Esophagus muscularis mucosa (tissue), 4 donors: ENCODE measurements around the gene GASK1A. TPM values are rescaled to one million over a fixed set of nuclear protein-coding genes. Genes with fewer than 3 reads are reported as not detected.

ENCODE experiments used
- DNase-seq: peaks from one replicate; pipeline ENCODE4 v3.0.0-alpha.2; 2017; ENCODE audit errors: extremely low spot score
- H3K27ac ChIP-seq, 4 donors: fragments of 200-600 bp; sonication (generic); replicated peaks in 1 of 4; 1 replicate in 3 of 4; 2 replicates in 1 of 4; pipeline ENCODE4 v1.5.1; 2016 to 2019; ENCODE audit warnings: mild to moderate bottlenecking in 1 of 4
- H3K27me3 ChIP-seq, 4 donors: fragments of 200-600 bp; sonication (generic); one replicate each; pipeline versions ENCODE4 v1.5.1 to v1.6.0; 2016 to 2019
- H3K36me3 ChIP-seq, 4 donors: fragments of 200-600 bp; sonication (generic); one replicate each; pipeline ENCODE4 v1.5.1; 2016 to 2019
- H3K4me1 ChIP-seq, 4 donors: fragments of 200-600 bp; sonication (generic); one replicate each; pipeline ENCODE4 v1.5.1; 2016 to 2019
- H3K4me3 ChIP-seq, 4 donors: fragments of 200-600 bp; sonication (generic); 1 replicate in 2 of 4; 2 replicates in 2 of 4; pipeline ENCODE4 v1.5.1; 2016 to 2019; ENCODE audit warnings: mild to moderate bottlenecking in 4 of 4, moderate library complexity in 1 of 4
- H3K9me3 ChIP-seq, 4 donors: fragments of 200-600 bp; sonication (generic); 1 replicate in 3 of 4; 2 replicates in 1 of 4; pipeline ENCODE4 v1.5.1; 2016 to 2019
- CTCF ChIP-seq, 3 experiments: fragments of 200-600 bp in 2 of 3; fragments of 450-650 bp in 1 of 3; sonication (generic) in 2 of 3; IDR thresholded peaks; one replicate each; pipeline ENCODE4 v1.5.1; 2017 to 2019; ENCODE audit warnings: antibody characterized with exemption in 3 of 3, mild to moderate bottlenecking in 2 of 3, moderate library complexity in 1 of 3
- EP300 ChIP-seq: sonication (generic); formaldehyde crosslinking; IDR thresholded peaks from one replicate; pipeline ENCODE4 v1.6.1; 2017; ENCODE audit warnings: antibody characterized with exemption
- POLR2A ChIP-seq: fragments of 450-650 bp; IDR thresholded peaks from one replicate; pipeline ENCODE4 v1.6.1; 2017; ENCODE audit warnings: antibody characterized with exemption, moderate library complexity, mild to moderate bottlenecking, low read depth
- POLR2AphosphoS5 ChIP-seq, 2 donors: sonication (generic); formaldehyde crosslinking; IDR thresholded peaks; one replicate each; pipeline ENCODE4 v1.6.1; 2017; ENCODE audit warnings: antibody characterized with exemption in 2 of 2
- WGBS: methylation state at CpG from one replicate; pipeline ENCODE4 v1.1.5; 2018; 5-methylcytosine and 5-hydroxymethylcytosine counted together
- intact Hi-C: fragments of 100-400 bp; cut with DNase I; formaldehyde crosslinking; loops from one replicate; pipeline ENCODE4 v1.15.1; 2023
- total RNA-seq, 4 donors: library from RNA; depleted of rRNA; stranded (reverse); fragments of >200 nt; gene quantifications; one replicate each; pipeline versions ENCODE4 v1.1.0 to v1.2.1, GENCODE V29; 2016

GASK1A gene
- total RNA-seq, 4 donors from 2014 or later, result 10.2 to 22.1 (median 15.8) TPM

- Histone ChIP-seq H3K4me1 (peaks cover 20 to 55% (median 40%) of the 10 kb centered on the region in 4 donors), H3K27ac (peak overlapping the region; percentile 38 to 65 (median 57)), H3K4me3 (no peak overlapping the region), H3K27me3 (no peaks in the 10 kb centered on the region), H3K36me3 (peaks cover 0 to 1% (median 0%) of the 10 kb centered on the region in 4 donors), H3K9me3 (no peaks in the 10 kb centered on the region)
- TF ChIP-seq CTCF (IDR thresholded peaks at IDR 0.05) (no peak), POLR2AphosphoS5 (IDR thresholded peaks at IDR 0.05) (no peak), POLR2A (no peak), EP300 (no peak)
- 92% methylated on average over 3 of the region's 3 CpGs for WGBS
- intact Hi-C loops, result no loop called here
- DNase-seq, result no peak
Observed at GRCh38 chr3:43090238-43090637, 111.1 kb downstream of the GASK1A start.

GRCh38 chr3:43091481-43091880 lies 112.4 kb downstream of the GASK1A start:
- TF ChIP-seq POLR2AphosphoS5 (IDR thresholded peaks at IDR 0.05) (no peak), CTCF (IDR thresholded peaks at IDR 0.05) (no peak), POLR2A (no peak), EP300 (no peak)
- intact Hi-C loops, result no loop called here
- no peak for DNase-seq
- H3K4me3 ChIP-seq, result no peak overlapping the region
- 99% methylated on average over 4 of the region's 4 CpGs for WGBS
- no peaks in the 10 kb centered on the region for H3K9me3 ChIP-seq
- peak overlapping the region; percentile 38 to 65 (median 57) for H3K27ac ChIP-seq
- H3K4me1 ChIP-seq, result peaks cover 20 to 58% (median 40%) of the 10 kb centered on the region in 4 donors
- H3K36me3 ChIP-seq, result no peaks in the 10 kb centered on the region
- H3K27me3 ChIP-seq, result no peaks in the 10 kb centered on the region

GRCh38 chr3:43093006-43093405 lies 113.9 kb downstream of the GASK1A start:
- no peak for DNase-seq
- WGBS, result 89% methylated on average over 1 of the region's 1 CpG
- Histone ChIP-seq H3K9me3 (no peaks in the 10 kb centered on the region), H3K4me1 (peaks cover 20 to 58% (median 40%) of the 10 kb centered on the region in 4 donors), H3K4me3 (no peak overlapping the region), H3K27me3 (no peaks in the 10 kb centered on the region), H3K27ac (no peak overlapping the region), H3K36me3 (no peaks in the 10 kb centered on the region)
- TF ChIP-seq POLR2AphosphoS5 (IDR thresholded peaks at IDR 0.05) (no peak), CTCF (IDR thresholded peaks at IDR 0.05) (no peak), POLR2A (no peak), EP300 (no peak)
- intact Hi-C loops, result no loop called here

- no peak for DNase-seq
- H3K27ac ChIP-seq, result no peak overlapping the region
- no peak overlapping the region for H3K4me3 ChIP-seq
- no peaks in the 10 kb centered on the region for H3K27me3 ChIP-seq
- TF ChIP-seq POLR2A (no peak), CTCF (IDR thresholded peaks at IDR 0.05) (no peak)
- H3K36me3 ChIP-seq, result no peaks in the 10 kb centered on the region
- intact Hi-C loops, result no loop called here
- H3K9me3 ChIP-seq, result no peaks in the 10 kb centered on the region
- 62% methylated on average over 2 of the region's 2 CpGs for WGBS
- H3K4me1 ChIP-seq, result peaks cover 20 to 58% (median 40%) of the 10 kb centered on the region in 4 donors
Observed at GRCh38 chr3:43093974-43094373, 114.9 kb downstream of the GASK1A start.

GRCh38 chr3:43094381-43094780 lies 115.3 kb downstream of the GASK1A start:
- Histone ChIP-seq H3K36me3 (no peaks in the 10 kb centered on the region), H3K27ac (no peak overlapping the region), H3K4me3 (no peak overlapping the region), H3K27me3 (no peaks in the 10 kb centered on the region), H3K9me3 (no peaks in the 10 kb centered on the region), H3K4me1 (peaks cover 20 to 58% (median 40%) of the 10 kb centered on the region in 4 donors)
- no peak for TF ChIP-seq POLR2AphosphoS5 (IDR thresholded peaks at IDR 0.05)
- TF ChIP-seq CTCF (IDR thresholded peaks at IDR 0.05), result no peak
- no peak for TF ChIP-seq EP300
- WGBS, result 82% methylated on average over 2 of the region's 2 CpGs
- intact Hi-C loops, result no loop called here
- DNase-seq, result no peak
